RPMI7951 (cell line): Measurements from ENCODE around the gene ALPG. TPM values are rescaled to one million over a fixed set of nuclear protein-coding genes. Genes with fewer than 3 reads are reported as not detected.
"Not testable (repeated sequence)": the region's sequence is repeated elsewhere in the genome, so short reads cannot be mapped to it uniquely, and the experiment has no call there.

Experiments
- DNase-seq: peaks from one replicate; pipeline ENCODE4 v3.0.0-alpha.2; 2012; ENCODE audit warnings: low read depth
- total RNA-seq: library from RNA; depleted of rRNA; stranded (reverse); fragments of >200 nt; shearing (Covaris generic); gene quantifications from 2 replicates; pipeline ENCODE4 v1.2.3, GENCODE V29; 2014

Gene ALPG
- total RNA-seq, 1 experiment from 2014 or later, result not detected

DNA sequence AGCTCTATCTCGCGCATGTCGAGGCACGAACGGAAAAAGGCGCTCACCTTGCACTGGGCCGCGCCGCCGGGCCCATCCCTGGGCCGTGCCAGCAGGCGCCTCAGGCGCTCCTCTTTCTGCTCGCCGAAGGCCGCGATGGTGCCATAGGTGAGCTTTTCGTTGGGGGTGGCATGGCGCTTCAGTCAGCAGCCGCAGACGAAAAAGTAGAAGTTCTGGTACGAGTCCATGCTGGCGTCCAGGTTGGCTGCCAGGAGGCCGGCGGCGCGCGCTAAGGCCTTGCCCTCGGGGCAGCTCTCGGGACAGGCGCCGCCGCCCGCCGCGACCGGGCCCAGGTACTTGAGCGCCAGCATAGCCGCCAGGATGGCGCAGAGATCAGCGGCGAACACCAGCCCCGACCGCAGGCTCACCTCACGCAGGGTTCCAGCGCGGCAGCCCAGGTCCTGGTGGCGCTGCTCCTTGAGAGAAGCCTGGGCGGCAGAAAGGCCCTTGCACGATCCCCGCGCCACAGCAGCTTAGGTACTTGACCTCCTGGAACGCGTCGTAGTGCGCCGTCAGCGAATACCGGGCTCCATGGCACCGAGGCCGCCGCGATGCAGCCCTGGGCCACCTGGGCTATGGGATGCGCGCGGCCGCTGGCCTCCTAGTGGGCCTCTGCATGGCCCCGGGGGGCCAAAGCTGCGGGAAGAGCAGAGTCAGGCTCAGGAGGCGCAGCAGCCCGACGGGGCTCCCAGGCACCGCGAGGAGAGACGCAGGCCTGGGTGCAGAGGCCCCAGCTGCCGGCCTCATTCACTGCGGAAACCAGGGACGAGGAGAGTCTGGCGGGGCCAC is 12.8 kb downstream of the ALPG start:
- no peak for DNase-seq

GRCh38 chr2:232420073-232420454 is 13.4 kb downstream of the ALPG start:
- DNase-seq, result no peak

GRCh38 chr2:232420463-232421188 is 14.0 kb downstream of the ALPG start:
- no peak for DNase-seq

- no peak for DNase-seq
Measured at GRCh38 chr2:232421189-232421785, 14.6 kb downstream of the ALPG start.

DNA sequence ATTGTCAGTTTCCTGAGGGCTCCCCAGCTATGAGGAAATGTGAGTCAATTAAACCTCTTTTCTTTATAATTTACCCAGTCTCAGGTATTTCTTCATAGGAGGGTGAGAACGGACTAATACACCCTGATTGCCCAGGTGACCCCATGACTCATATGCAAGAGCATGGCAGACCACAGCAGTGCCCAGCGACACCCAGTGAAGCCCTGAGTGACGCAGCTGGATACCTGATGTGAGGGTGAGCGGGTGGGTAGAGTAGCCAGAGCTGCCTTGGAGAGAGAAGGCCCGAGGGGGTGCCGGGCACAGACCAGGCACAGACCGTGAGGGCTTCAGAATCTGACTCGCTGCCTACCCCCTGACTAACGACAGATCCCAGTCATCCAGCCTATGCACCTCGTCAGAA is 15.4 kb downstream of the ALPG start:
- DNase-seq, result no peak

DNA sequence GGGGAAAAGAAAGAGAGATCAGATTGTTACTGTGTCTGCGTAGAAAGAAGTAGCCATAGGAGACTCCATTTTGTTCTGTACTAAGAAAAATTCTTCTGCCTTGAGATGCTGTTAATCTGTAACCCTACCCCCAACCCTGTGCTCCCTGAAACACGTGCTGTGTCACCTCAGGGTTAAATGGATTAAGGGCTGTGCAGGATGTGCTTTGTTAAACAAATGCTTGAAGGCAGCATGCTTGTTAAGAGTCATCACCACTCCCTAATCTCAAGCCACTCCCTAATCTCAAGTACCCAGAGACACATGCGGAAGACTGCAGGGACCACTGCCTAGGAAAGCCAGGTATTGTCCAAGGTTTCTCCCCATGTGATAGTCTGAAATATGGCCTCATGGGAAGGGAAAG is 16.4 kb downstream of the ALPG start:
- not testable (repeated sequence) for DNase-seq

GRCh38 chr2:232423407-232423806 is 16.8 kb downstream of the ALPG start:
- DNase-seq, result not testable (repeated sequence)

DNA sequence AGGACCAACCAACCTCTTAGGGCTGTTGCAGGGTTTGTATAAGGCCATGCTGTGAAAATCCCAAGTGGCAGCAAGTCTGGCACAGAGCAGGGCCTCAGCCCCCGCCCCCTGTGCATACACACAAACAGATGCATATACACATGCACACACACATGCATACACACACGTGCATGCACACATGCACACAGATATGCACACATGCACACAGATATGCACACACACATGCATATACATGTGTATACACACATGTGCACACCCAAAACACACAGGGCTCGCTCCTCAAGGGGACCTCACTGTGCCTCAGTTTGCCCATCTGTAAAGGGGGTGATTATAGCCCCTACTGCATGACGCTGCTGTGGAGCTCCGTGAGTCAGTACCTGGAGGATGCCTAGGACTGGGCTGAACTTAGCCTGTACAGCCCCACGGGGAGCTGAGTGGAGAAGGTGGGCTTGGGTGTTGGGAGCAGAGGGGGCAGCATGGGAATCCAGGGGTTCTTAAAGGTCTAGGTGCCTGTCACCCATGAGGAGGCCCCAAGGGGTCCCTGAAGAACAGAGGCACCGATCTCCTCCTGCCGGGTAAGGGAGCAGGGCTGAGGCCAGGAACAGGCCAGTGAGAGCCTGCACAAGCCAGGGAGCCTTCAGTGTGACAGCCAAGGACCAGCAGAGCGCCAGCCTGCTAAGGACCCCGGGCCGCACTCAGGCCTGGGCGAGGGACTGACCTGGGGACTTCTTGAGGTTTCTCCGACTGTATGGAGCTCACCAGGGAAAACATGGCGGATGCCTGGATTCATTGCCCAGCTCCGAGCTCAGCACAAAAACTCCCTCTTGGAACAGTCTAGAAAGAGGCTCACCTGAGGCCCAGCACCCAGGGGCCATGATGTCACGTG is 25.3 kb downstream of the ALPG start:
- no peak for DNase-seq

DNA sequence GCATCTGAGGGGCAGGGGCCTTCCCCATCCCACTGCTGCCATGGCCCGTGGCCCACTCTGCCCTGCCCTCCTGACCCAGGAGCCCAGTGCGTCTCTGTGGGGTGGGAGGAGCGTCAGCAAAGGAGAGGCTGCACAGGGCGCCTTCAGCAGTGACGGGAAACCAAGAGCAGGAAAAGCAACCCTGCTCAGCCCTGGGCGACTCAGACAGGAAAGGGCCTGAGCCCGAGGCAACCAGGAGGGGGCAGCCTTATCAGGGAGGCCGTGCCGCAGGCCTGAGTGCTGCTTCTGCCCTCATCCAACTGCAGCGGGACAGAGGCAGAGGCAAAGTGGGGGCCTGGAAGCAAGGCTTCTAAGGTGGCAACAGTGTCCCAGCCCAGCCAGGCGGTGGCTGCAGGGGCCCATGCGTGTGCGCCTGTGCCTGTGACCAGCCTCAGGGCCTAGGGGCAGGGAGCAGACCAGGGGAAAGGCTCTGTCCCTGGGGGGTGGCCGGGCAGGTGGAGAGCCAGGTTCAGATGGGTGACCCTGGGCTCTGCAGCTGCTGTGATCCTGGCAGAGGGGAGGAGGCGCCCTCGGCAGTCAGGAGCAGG is 26.0 kb downstream of the ALPG start:
- DNase-seq, result no peak

- DNase-seq, result not testable (repeated sequence)
Measured at GRCh38 chr2:232433622-232434021, 27.0 kb downstream of the ALPG start.

- no peak for DNase-seq
Measured at GRCh38 chr2:232434091-232434490, 27.4 kb downstream of the ALPG start.

GRCh38 chr2:232434563-232435374 is 28.1 kb downstream of the ALPG start:
- no peak for DNase-seq

GRCh38 chr2:232435375-232435648 is 28.7 kb downstream of the ALPG start:
- DNase-seq, result no peak

- DNase-seq, result no peak
Measured at GRCh38 chr2:232435805-232436204, 29.2 kb downstream of the ALPG start.

GRCh38 chr2:232436381-232437194 is 29.9 kb downstream of the ALPG start:
- DNase-seq, result no peak

GRCh38 chr2:232437195-232437571 is 30.5 kb downstream of the ALPG start:
- DNase-seq, result no peak

GRCh38 chr2:232438091-232438490 is 31.4 kb downstream of the ALPG start:
- DNase-seq, result no peak

DNA sequence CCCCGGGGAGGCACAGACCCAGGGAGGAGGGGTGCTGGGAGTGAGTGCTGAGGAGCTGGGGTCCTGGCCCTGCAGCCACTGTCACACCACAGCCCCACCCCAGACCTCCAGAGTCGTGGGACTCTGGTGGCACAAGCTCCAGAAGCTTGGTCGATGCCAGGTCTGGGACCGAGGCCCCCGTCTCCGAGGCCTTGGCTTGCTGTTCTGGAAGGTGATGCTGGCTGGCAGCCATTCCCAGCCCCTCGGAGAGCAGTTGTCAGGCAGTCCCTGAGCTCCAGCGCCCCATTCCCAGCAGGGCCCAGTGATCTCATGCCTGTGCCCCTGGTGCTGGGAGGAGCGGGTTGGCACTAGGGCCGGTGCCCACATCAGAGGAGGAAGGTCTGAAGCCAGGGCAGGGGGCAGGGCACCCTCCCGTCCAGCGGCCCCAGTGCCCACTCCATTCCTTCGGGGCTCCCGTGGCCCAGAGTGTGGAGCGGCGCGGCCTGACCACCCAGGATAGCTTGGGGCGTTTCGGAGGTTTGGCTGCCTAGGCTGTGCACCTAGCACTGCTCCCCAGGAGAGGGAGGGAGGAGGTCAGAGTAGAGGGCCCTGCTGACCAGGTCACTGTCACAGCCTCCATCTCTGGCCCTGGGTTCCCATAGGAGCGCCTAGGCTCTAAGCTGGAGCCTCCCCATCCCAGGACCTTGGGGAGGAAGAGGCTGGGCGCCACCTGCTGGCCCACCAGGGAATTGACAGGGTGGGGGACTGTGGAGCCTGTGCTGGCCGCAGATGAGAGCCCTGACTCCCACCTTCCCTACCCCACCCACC is 32.5 kb downstream of the ALPG start:
- peak; percentile 25 for DNase-seq

- no peak for DNase-seq
Measured at GRCh38 chr2:232439758-232440135, 33.1 kb downstream of the ALPG start.
